Measurements from ENCODE around the gene ABT1.

Gene ABT1

GRCh38 chr6:26607434-26608230 is 10.9 kb downstream of the ABT1 start:
- DNase-seq, result peak; percentile 79

- DNase-seq, result no peak
These were observed 12.7 kb downstream of the ABT1 start for GRCh38 chr6:26609463-26609862.

- no peak for DNase-seq
These were observed 14.8 kb downstream of the ABT1 start for GRCh38 chr6:26611599-26611998.

- DNase-seq, result peak; percentile 3
These were observed 16.4 kb downstream of the ABT1 start for GRCh38 chr6:26613201-26613600.

- peak; percentile 61 for DNase-seq
These were observed 17.2 kb downstream of the ABT1 start for GRCh38 chr6:26613689-26614683.

- no peak for DNase-seq
These were observed 26.6 kb downstream of the ABT1 start for GRCh38 chr6:26623339-26623859.

- no peak for DNase-seq
These were observed 27.8 kb downstream of the ABT1 start for GRCh38 chr6:26624557-26624956.

- DNase-seq, result no peak
These were observed 31.1 kb downstream of the ABT1 start for GRCh38 chr6:26627843-26628242.

- DNase-seq, result no peak
These were observed 32.6 kb downstream of the ABT1 start for GRCh38 chr6:26629359-26629758.

- DNase-seq, result no peak
These were observed 44.1 kb downstream of the ABT1 start for GRCh38 chr6:26640806-26641205.

- no peak for DNase-seq
These were observed 49.3 kb downstream of the ABT1 start for GRCh38 chr6:26646074-26646473.

Measured in eye (tissue), 1 donor.